GM18498 (cell line): Measurements from ENCODE around the gene ACP7.
"Not testable (repeated sequence)": the region's sequence is repeated elsewhere in the genome, so short reads cannot be mapped to it uniquely, and the experiment has no call there.

ENCODE experiments used
- ATAC-seq: cut with Tn5 transposase; IDR thresholded peaks from one replicate; pipeline ENCODE4 v1.9.1; 2021; ENCODE audit warnings: mild to moderate bottlenecking, moderate library complexity; ENCODE audit not compliant: unreplicated experiment

Gene ACP7

GRCh38 chr19:39129116-39129515 is 44.9 kb downstream of the ACP7 start:
- ATAC-seq, result no peak

- ATAC-seq, result no peak
Measured at GRCh38 chr19:39130337-39131254, 46.4 kb downstream of the ACP7 start.

- no peak for ATAC-seq
Measured at GRCh38 chr19:39131255-39131755, 47.1 kb downstream of the ACP7 start.

GRCh38 chr19:39132344-39132969 is 48.3 kb downstream of the ACP7 start:
- no peak for ATAC-seq

- no peak for ATAC-seq
Measured at GRCh38 chr19:39133431-39134270, 49.5 kb downstream of the ACP7 start.

GRCh38 chr19:39135701-39136100 is 51.5 kb downstream of the ACP7 start:
- no peak for ATAC-seq

GRCh38 chr19:39136225-39136940 is 52.2 kb downstream of the ACP7 start:
- ATAC-seq, result no peak

GRCh38 chr19:39137131-39137530 is 53.0 kb downstream of the ACP7 start:
- no peak for ATAC-seq

GRCh38 chr19:39138221-39139211 is 54.3 kb downstream of the ACP7 start:
- ATAC-seq, result no peak

GRCh38 chr19:39139305-39139874 is 55.2 kb downstream of the ACP7 start:
- no peak for ATAC-seq

- ATAC-seq, result no peak
Measured at GRCh38 chr19:39139971-39140453, 55.8 kb downstream of the ACP7 start.

- ATAC-seq, result no peak
Measured at GRCh38 chr19:39140594-39140993, 56.4 kb downstream of the ACP7 start.

- ATAC-seq, result no peak
Measured at GRCh38 chr19:39141929-39142328, 57.8 kb downstream of the ACP7 start.

- ATAC-seq, result no peak
Measured at GRCh38 chr19:39142630-39143029, 58.5 kb downstream of the ACP7 start.

- not testable (repeated sequence) for ATAC-seq
Measured at GRCh38 chr19:39143757-39144289, 59.7 kb downstream of the ACP7 start.

GRCh38 chr19:39144290-39145071 is 60.3 kb downstream of the ACP7 start:
- ATAC-seq, result no peak

GRCh38 chr19:39145180-39145953 is 61.2 kb downstream of the ACP7 start:
- no peak for ATAC-seq
